Posterior cingulate gyrus (tissue), 11 donors: ENCODE results near the gene NFATC1.

Experiments
- DNase-seq, 10 donors: peaks; one replicate each; pipeline versions ENCODE4 v3.0.0 to v3.0.0-alpha.2; 2020 to 2021; ENCODE audit warnings: mixed read lengths in 3 of 10
- intact Hi-C: fragments of 100-400 bp; cut with DNase I; formaldehyde crosslinking; loops from one replicate; pipeline ENCODE4 v1.15.1; 2023

The NFATC1 gene

DNA sequence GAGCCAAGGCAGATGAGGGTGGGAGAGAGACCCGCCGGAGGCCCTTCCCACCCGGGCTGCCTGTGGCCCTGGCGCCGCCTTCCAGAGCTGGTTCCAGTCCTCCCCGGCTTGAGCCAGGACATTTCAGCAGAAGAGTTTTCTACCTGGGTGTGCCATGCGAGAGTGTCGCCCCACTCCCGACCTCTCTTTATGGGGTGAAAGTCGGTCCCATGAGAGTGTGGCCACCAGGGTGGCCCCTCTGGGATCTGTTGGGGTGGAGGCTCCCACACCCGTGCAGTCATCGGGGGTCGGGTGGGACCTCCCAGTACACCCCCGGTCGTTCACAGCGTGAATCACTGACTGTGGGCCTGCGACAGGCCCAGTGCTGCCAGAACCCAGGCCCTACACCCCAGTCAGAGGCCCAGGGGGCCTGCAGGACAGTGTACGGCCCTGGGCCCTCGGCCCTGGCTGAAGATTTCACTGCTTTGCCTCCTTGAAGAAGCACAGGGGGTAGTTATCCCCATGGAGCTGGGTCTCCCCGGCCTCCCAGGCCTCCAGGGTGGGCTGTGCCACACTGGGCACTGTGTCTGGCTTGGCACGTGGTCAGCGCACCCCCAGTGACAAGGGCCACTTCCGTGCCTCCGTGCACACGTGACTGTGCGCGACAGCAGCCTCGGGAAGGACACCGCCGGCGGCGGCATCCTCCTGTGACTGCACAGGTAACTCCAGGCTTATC, 5.9 kb downstream of the NFATC1 start:
- intact Hi-C loops: no loop called here
- peak in 4 of 10 donors; percentile 23 to 74 (median 62) for DNase-seq

DNA sequence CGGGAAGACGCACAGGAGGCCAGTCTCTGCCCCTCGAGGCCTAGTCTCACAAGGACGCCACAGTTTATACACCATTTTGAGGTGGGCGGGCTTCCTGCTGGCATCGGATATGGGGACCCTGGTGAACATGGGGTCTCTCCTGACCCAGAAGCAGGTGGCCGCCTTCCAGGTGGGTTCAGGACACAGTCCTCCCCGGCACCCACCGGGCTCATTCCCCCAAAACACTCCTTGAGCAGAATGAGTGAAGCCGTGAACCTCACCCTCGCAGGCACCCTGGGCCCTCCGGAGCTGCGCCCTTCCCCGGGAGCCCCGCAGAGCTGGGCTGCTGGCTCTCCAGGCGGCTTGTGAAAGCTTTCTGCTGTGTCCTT, 6.5 kb downstream of the NFATC1 start:
- intact Hi-C loops: no loop called here
- DNase-seq: peak in 4 of 10 donors; percentile 16 to 76 (median 51)

DNA sequence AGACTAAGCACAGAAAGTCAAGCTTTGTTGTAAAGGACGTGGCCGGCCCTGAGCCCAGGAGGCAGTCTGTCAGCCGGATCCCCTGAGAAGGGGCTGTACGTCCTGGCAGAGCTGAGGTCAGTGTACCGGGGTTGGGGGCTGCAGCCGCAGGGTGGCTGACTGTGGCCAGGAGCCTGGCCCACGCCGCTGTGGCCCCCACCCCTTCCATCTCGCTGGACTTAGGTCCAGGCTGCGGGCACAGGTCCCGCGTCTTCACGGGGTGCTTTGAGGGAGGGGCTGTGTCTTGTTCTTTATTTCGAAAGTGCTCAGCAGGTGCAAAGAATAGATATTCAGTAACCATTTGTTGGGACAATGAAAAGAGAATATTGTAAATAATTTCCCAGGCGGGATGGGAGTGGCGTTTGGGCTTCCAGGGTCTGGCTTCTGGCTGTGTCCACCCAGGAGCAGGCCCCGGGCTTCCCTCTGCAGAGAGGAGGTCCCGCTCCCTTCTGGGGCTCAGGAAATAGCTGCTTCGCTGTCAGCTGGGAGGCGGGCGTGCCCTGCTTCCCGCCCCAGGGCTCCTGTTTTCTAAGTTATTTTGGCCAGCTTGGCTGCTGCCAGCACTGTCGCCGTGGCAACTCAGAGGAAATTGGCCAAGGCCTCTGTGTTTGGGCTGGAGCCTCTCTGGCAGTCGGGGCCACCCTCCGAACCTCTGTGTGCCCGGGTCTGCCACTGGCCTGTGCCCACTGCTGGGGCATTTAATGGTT, 7.4 kb downstream of the NFATC1 start:
- intact Hi-C loops: no loop called here
- DNase-seq: peak; percentile 27 to 93 (median 58)

DNA sequence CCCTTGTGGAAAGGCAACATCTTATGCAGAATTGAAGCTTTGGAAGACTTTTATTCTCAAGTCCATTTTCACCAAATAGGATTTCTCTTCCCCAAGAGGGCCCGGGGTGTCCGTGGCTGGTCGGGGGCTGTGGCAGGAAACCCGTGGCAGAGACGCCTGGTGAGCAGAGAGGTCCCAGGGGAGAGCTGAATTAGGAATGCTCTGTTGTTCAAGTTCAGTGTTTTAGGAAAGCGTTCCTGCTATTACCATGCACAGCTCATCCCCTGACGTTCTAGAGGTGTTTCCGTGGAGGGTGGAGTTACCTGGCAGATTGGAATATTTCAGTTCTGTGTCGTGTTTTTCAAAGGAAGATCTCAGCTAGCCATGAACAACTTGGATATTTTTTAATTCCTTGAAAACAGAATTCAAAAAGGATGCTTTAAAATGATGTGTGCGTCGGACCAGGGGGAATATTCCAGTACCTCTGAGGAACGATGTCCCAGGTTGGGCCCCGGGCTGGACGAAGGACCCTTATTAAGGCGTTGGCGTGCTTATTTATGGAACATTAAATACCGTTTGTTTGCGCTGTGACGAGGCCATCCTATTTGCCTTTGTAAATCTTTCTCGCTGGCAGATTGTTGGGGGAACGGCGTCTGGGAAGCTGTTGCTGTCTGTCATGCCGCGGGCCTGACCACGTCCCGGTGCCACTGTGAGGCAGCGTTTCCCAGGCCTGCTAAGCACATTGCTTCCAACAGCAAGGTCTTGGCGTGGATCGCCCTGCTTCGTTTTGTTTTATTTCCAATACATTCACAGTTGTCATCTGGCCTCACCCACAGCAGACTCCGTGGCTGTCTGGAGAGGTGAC, 8.2 kb downstream of the NFATC1 start:
- peak in 4 of 10 donors; percentile 24 to 67 (median 51) for DNase-seq
- intact Hi-C loops: no loop called here

DNA sequence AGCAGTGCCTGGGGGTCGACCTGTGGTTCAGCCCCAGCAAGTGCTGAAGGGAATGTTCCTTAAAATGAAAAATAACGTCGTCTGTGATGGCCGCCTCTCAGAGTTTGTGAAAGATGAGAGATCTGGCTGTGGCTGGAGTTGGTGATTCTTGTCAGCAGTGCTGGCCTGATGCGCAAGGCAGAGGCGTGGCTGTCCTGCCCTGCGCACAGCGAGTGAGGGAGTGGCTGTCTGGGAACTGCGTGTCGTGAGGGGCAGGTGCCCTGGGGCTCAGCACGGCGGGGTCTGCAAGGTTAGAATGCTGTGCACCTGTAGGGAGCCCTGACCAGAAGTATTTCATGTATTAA, 8.8 kb downstream of the NFATC1 start:
- DNase-seq: peak in 3 of 10 donors; percentile 45 to 72 (median 52)
- intact Hi-C loops: no loop called here

DNA sequence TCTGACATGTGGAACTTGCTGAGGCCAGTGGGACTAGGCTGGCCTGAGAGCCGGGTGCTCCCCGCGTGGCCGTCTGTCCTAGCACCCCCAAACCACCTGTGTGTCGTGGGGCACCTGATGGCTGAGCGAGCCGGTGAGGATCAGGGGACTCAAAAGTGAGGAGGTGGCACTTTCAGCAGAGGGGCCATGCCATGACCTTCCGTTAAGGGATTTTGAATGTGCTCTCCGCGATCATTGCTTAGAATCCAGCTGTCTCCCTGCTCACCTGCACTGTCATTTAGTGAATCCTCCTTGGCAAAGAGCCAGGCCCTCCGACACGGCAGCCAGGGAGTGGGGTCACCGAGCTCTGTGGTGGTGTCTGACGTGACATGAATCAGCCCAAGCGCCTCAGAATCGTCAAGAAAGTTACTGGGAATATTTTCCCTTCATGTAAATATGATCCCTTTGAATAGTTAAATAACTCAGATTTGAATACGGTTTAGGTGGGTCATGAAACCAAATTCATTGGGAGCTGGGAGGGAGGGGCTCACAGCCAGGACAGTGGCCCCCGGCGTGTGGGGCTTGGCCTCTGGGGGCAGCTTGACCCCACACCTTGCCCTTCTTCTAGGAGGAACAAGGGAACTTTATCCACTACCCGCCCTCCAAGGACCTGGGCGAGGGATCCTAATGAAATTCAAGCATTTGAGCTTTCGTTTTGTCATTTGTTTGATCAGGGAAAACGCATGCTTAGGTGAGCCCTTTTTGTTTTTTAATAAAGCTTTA, 9.5 kb downstream of the NFATC1 start:
- peak in 4 of 10 donors; percentile 11 to 75 (median 56) for DNase-seq

DNA sequence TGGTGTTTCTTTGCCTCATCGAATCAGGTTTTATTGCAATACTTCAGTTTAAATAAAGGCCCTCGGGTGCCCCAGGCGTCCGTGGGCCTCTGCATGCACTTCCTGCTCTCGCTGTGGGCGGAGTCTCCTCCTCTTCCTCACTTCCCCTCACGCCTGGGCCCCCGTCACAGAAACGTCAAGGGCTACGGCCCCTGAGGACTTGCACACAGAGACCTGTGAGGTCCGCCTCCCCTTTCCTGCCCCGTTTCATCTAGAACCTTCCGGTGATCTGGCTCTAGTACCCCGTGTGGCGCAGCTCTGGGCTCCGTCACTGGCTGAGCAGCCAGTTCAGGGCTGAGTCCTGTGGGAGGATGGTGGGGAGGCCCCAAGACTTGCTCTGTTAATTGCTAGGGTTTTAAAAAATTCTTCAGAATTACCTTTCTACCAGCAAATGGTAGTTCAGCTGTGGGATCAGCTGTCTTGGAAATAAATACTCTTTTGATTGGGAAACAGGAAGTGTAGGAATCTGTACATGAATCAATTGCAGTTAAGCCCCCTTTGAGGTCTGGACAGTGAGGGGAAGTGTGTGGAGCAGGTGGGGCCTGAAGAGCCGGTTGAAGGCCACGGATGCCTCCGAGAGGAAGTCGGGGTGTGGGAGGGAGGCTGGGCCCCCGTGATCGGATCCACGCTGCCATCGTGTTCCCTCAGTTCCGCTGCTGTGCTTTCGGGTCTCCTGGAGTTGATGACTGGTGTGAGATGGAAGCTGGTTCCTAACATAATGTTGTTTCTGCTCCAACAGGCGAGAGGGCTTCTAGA, 10.2 kb downstream of the NFATC1 start:
- peak in 4 of 10 donors; percentile 33 to 87 (median 78) for DNase-seq

More for the DNA sequence above, 9.5 kb downstream of the NFATC1 start:
- intact Hi-C loops: no loop called here

DNA sequence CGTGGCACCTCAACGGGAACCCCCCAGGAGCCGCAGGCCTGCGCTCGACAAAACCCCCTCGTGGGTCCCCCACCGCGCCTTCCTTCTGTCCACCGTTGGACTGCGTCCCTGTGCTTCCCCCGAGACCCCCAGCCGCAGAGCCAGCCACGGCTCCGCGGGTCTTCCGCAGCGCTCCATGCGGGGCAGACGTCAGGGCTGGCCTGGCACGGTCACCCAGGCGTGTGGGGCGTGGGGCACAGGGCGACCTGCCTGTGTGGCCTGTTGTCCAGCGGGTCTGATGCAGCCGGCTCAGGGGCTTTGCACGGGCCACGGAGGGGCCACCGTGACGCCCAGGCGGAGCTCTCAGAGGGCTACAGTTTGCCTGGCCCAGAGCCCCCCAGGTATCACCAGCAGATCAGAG, 11.0 kb downstream of the NFATC1 start:
- peak in 4 of 10 donors; percentile 17 to 79 (median 62) for DNase-seq

More for the DNA sequence above, 10.2 kb downstream of the NFATC1 start:
- intact Hi-C loops: no loop called here

DNA sequence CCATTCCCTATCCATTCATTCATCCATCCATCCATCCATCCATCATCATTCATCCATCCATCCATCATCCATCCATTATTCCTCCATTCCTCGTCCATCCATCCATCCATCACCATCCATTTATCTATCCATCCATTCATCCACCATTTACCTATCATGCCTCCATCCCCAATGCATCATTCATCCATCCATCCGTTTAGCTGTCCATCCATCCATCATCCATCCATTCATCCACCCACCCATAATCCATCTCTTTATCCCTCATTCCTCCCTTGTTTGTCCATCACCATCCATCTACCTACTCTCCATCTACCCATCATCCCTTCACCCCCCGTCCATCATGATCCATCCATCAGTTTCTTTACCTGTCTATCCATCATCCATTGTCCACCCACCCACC, 13.6 kb downstream of the NFATC1 start:
- no peak for DNase-seq
- intact Hi-C loops: no loop called here

More for the DNA sequence above, 11.0 kb downstream of the NFATC1 start:
- intact Hi-C loops: no loop called here

DNA sequence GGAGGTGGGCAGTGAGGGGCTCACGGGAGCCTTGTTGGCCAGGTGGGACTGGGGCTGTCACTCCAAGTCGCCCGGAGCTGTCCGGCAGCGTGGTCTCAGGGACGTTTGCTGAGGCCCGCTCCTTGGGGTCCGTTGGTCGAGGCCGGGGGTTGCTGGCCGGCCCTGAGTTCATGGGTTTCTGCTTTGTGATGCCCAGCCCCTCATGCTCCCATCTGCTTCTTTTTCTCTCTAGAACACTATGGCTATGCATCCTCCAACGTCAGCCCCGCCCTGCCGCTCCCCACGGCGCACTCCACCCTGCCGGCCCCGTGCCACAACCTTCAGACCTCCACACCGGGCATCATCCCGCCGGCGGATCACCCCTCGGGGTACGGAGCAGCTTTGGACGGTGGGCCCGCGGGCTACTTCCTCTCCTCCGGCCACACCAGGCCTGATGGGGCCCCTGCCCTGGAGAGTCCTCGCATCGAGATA, 14.5 kb downstream of the NFATC1 start:
- intact Hi-C loops: no loop called here
- peak in 4 of 10 donors; percentile 24 to 83 (median 64) for DNase-seq

DNA sequence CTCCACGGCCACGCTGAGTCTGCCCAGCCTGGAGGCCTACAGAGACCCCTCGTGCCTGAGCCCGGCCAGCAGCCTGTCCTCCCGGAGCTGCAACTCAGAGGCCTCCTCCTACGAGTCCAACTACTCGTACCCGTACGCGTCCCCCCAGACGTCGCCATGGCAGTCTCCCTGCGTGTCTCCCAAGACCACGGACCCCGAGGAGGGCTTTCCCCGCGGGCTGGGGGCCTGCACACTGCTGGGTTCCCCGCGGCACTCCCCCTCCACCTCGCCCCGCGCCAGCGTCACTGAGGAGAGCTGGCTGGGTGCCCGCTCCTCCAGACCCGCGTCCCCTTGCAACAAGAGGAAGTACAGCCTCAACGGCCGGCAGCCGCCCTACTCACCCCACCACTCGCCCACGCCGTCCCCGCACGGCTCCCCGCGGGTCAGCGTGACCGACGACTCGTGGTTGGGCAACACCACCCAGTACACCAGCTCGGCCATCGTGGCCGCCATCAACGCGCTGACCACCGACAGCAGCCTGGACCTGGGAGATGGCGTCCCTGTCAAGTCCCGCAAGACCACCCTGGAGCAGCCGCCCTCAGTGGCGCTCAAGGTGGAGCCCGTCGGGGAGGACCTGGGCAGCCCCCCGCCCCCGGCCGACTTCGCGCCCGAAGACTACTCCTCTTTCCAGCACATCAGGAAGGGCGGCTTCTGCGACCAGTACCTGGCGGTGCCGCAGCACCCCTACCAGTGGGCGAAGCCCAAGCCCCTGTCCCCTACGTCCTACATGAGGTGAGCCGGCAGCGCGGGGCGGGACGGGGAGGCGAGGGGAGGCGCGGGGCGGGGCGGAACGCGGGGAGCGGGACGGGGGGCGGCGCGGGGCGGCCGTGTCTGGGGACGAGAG, 15.2 kb downstream of the NFATC1 start:
- intact Hi-C loops: no loop called here
- DNase-seq: peak in 4 of 10 donors; percentile 21 to 85 (median 75)

DNA sequence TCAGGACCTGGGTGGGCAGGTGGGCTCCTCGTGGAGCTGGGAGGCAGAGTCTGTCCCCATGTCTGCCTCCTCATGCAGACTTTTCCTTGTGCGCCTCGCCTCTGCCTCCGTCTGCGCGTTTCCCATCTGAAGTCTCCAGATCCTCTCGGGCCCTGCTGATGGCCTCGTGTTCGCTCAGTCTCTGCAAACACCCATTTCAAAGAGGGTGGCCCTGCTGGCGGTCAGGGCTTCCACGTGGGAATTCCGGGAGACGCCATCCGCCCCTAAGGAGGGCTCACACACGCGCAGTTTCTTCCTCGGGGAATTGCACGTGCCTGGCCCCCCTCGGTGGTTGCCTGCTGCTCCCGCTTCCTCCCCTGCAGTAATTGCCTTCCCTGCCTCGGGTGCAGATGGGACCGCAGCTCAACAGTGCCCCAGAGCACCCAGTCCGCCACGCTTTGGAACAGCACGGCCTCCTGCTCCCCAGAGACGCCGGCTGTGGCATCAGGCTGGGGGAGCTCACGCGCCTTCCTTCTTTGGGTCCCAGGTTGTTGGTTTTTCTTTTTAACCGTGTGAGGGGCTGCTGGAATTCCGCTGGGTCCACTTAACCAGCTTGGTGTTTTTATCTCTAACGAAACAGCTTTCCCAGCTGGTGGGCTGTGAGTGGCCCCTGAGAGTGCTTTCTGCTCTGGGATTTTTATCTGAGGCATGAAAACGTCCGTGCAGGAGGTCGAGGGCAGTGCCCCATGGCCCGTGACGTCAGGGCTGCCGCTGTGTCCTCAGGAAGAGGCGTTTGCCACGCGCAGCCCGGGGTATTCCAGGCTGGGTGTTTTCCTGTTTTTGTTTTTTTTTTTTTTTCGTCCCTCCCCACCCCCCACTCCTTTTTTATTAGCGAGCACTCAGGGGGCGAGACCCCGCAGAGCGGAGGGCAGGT, 16.1 kb downstream of the NFATC1 start:
- peak in 4 of 10 donors; percentile 15 to 68 (median 42) for DNase-seq
- intact Hi-C loops: no loop called here

DNA sequence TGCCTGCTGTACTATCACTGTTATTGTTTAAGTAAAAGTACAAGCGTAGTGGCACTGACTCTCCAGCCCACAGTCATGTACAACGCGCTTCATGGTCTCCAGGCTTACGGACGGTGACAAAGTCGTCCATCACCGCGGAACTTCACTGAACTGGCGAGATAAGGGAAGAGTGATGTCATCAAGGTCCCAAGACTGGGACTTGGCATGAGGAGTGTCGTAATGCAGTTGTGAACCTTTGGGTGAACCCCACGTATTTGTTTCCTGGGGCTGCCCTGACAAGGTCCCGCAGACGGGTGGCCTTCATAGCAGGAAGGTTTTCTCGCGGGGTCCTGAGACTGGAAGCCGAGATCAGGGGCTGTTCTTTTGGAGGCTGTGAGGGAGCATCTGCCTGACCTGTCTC, 17.3 kb downstream of the NFATC1 start:
- intact Hi-C loops: no loop called here
- DNase-seq: peak in 1 of 10 donors; percentile 49

DNA sequence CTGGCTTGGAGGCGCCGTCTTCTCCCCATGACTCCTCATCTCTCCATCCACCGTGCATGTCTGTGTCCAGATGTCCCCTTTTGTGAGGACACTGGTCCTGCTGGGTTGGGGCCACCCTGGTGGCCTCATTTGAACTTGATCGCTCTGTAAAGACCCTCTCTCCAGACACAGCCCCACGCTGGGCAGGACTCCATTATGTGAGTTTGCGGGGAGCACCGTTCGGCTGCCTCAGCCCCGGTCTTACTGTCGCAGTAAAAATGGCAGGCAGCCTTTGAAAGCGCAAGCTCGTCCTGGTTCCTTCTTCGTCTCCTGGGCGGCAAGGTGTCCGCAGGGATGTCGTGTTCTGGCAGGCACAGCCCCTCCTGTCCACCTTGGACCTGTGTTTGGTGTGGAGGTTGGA, 17.7 kb downstream of the NFATC1 start:
- peak in 4 of 10 donors; percentile 7 to 61 (median 46) for DNase-seq
- intact Hi-C loops: no loop called here

DNA sequence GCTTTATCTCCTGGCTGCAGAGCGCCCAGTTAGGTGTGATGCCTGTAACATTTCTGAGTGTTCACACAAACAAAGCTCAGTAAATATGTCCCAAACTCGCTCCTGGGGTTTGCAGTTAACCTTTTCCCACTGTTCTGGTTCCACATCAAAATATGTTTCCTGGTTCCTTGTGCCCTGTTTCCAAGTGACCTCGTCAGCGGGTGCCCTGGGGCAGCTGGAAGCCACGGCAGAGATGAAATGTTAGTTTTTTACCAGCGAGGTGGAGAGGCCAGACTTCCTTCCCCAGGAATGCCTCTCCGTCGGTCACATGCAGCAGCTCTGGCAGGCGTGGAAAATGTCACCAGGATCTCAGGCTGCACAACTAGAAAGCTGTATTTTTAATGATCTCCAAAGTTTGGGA, 18.2 kb downstream of the NFATC1 start:
- intact Hi-C loops: no loop called here
- DNase-seq: peak in 2 of 10 donors; percentile 2 to 47

DNA sequence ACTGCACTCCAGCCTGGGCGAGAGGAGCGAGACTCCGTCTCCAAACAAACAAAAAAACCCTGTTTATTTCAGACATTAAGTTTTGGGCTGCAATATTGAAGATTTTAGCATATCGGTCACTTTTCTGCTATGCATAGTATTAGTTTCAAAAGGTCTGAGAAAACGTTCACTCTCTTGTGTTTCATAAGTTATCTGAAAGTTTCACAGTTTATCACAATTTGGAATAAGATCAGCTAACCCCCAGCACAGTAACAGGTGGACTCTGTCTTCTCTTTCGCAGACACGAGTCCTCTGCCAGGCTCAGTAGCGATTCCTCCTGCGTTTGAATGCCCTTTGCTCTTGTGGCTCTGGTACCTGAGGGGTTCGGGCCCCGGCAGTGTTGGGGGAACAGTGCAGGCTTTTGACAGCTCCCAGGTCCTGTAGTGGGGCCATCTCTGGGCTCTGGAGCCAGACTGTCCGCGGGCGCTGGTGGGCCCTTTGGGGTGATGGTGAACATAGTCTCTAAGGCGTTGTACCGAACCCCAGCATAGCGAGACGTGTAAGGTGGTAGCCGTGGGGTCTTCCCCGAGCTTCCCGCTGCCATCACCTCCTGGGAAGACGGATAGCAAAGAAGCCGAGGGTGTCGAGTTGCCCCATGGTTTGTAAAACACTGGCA, 20.4 kb downstream of the NFATC1 start:
- intact Hi-C loops: no loop called here
- DNase-seq: peak in 1 of 10 donors; percentile 41

DNA sequence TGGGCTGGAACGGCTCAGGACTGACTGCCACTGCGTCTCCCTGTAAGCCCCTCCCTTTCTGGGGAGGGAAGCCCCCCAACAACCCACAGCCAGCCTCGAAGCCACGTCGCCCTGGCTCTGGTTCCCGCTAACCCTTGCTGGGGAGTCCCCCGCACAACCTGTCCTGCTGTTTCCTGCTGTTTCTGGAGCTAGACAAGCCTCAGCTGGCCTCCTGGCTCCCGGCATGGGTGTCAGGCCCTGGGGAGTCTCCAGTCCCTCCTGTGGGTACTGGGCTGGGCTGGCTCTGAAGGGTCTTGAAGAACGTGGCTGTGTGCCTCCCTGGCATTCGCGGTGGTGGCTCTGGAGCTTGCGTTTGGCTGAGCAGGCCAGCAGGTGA, 20.9 kb downstream of the NFATC1 start:
- DNase-seq: peak in 1 of 10 donors; percentile 74
- intact Hi-C loops: no loop called here
